Retinal pigment epithelial cell (primary cell): ENCODE data around the gene PI4KB.
"Not testable (repeated sequence)": the region's sequence is repeated elsewhere in the genome, so short reads cannot be mapped to it uniquely, and the experiment has no call there.

Experiments used
- DNase-seq: peaks from one replicate; pipeline ENCODE4 v3.0.0-alpha.2; 2010; ENCODE audit warnings: low read depth
- H3K4me3 ChIP-seq: 2 replicates; pipeline ENCODE4 v1.5.1; 2011; ENCODE audit warnings: mild to moderate bottlenecking, low read length, control low read depth, moderate library complexity
- TF ChIP-seq, protein P1 (sequence below): conservative IDR thresholded peaks from 2 replicates; pipeline ENCODE4 v1.5.1; 2011; ENCODE audit warnings: low read depth, low read length, control low read depth, inconsistent platforms

The PI4KB gene

DNA sequence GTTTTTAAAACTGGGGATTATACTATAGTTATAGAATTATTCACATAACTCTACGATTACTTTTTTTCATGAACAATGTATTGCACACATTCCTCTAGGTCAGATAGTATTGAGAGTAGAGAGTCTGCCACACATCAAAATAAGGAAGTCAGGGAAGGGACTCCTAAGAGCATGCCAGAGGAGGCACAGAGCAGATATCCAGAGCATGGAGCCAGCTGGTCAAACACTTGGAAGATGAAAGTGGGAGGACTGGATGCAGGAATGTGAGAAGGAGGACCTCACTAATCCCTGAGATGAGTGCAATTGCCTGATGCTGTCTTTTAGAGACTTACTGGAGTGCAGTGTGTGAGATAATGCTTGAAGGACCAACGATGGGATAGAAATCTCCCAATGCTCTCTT, 29.5 kb upstream of the PI4KB start:
- TF ChIP-seq, protein P1, sequence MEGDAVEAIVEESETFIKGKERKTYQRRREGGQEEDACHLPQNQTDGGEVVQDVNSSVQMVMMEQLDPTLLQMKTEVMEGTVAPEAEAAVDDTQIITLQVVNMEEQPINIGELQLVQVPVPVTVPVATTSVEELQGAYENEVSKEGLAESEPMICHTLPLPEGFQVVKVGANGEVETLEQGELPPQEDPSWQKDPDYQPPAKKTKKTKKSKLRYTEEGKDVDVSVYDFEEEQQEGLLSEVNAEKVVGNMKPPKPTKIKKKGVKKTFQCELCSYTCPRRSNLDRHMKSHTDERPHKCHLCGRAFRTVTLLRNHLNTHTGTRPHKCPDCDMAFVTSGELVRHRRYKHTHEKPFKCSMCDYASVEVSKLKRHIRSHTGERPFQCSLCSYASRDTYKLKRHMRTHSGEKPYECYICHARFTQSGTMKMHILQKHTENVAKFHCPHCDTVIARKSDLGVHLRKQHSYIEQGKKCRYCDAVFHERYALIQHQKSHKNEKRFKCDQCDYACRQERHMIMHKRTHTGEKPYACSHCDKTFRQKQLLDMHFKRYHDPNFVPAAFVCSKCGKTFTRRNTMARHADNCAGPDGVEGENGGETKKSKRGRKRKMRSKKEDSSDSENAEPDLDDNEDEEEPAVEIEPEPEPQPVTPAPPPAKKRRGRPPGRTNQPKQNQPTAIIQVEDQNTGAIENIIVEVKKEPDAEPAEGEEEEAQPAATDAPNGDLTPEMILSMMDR = no peak
- no peak overlapping the region for H3K4me3 ChIP-seq
- no peak for DNase-seq

DNA sequence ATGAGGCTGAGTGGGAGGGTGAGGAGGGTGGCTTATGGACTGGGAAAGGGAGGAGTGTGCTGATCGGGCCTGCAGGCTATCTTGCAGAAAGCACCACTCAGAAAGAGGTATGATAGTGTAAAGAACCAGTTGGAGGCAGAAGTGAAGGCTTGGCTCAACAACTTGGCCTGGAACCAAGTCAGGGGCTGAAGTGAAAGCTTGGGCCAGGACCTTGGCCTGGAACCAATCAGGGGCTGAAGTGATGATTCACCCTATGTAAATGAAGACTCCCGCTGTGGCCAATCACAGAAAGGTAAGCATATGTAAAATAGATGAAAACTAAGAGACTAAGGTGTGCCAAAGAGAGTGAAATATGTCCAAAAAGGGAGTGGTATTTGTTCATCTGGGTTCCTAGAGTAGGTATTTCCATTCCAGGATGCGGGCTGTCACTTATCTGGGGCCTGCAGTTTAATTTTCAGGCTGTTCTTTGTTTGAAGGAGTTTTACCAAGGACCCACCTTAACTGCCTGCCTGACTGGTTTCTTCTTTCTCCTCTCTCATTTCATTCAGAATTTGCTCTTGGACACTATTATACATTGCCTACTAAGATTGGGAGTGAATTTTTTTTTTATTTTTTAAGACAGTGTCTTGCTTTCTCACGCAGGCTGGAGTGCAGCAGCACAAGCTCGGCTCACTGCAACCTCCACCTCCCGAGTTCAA, 25.0 kb upstream of the PI4KB start:
- H3K4me3 ChIP-seq = no peak overlapping the region
- no peak for DNase-seq
- TF ChIP-seq, protein P1 = no peak

DNA sequence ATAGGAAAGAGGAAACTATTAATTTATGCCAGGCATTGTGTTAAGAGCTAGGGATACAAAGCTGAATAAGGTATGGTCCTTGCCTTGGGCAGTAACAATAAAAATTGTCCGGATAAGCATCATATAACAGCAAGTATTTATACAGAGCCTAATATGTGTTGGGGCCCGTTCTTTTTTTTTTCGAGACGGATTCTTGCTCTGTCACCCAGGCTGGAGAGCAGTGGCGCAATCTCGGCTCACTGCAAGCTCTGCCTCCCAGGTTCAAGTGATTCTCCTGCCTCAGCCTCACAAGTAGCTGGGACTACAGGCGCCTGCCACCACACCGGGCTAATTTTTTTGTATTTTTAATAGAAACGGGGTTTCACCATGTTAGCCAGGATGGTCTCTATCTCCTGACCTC, 23.1 kb upstream of the PI4KB start:
- not testable (repeated sequence) for H3K4me3 ChIP-seq, DNase-seq

DNA sequence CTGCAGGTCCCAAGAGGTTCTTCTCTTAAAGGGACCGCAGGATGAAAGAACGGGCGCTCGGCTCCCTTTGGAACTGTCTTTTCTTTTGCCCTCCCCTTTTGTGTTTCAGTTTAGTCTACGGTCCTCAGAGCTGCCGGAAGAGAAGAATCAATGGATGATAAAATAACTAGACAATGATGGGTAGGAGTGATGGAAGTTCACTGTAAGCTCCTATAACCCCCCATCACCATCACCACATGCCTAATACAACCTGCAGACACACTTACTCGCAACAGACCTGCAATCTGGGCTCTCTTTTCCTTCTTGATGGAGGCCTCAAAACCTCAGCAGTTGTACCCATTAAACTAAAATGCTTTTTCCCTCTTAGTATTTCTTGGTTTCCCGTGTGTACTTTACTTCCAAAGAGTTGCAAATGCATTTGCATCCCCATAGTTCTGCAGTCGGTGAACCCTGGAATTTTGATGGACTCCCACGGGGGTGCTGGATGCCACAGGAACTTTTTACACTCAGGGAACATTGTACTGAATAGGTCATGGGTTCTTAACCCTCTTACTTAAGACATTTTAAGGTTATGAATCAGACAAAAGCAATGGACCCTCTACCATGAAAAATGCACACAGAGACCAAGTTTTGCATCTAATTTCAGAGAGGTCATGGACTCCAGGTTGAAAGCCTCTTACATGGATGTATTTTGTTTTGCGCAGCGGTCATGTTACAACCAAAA, 20.5 kb upstream of the PI4KB start:
- TF ChIP-seq, protein P1 = no peak
- H3K4me3 ChIP-seq = peak overlapping the region; percentile 88
- no peak for DNase-seq

DNA sequence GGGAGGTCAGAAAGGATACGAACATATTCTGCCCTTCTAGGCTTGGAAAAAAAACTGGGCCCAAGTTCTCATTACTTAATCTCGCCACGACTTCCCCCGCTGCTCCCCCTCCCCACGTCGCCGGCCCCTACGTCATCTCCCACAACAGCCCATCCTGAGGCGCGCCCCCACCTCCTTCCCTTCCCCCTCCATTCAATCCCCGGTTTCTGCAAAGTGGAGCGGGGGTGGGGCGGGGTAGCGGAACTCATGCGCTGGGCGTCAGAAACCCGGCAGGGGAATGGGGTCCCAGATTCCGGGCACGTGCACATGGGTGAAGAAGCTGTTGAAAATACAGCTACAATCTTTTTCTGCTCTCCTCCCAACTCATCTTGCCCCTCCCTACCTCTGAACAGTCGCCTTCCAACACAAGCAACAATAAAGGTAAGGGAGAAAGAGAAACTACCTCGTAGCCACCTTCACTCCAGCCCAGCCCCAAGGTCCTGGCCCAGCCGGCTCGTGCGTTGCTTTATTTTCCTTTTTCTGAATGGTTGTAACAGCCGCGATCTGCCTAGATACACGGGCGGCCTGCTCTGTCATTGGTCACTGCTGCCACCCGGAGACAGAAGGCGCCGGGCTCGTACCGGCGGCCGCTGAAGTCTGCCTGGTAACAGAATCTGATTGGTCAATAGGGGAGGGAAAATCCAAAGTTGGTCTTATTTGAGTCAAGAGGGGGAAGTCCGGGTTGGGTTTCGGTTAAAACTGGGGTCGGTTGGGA, 19.7 kb upstream of the PI4KB start, which contains the start of gene RFX5:
Gene RFX5, minus strand, starts transcription at position 484 of the 754 bp plus-strand sequence. CDS start 932 bp downstream, outside the sequence.
- peak; percentile 90 for DNase-seq
- peak within 1 kb of the TSS; percentile 88 for H3K4me3 ChIP-seq
- TF ChIP-seq, protein P1 = no peak

DNA sequence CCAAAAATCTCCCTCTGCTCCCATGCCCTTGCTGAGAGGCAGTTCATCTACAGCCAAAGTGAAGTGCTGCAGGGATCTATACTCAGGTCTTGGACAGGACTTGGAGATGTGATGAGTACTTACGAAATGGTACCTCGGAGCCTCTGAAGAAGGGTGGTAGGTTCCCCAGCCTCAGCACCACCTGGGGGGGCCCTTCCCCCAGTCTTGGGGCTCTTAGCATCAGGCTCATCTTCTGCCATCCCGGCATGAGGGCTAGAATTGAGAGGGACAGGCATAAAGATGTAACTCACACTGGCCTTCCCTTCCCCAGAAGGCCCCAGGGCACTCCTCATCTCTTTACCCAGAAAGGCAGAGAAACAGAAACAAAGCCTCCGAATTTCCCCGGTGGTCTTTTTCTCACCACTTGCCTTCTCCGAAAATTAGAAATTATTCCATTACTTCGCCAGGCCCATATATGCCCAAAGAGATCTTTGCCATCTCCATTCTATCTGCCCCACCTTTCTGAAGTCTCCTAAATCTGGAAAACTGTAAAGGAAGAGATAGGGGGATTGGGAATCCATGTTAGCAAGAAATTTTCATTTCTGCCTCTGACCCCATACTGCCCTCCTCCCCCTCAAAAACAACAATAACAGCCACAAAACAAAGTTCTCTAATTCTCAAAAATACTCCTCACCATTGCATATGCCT, 19.0 kb upstream of the PI4KB start:
- TF ChIP-seq, protein P1 = no peak
- peak overlapping the region; percentile 88 for H3K4me3 ChIP-seq
- no peak for DNase-seq

DNA sequence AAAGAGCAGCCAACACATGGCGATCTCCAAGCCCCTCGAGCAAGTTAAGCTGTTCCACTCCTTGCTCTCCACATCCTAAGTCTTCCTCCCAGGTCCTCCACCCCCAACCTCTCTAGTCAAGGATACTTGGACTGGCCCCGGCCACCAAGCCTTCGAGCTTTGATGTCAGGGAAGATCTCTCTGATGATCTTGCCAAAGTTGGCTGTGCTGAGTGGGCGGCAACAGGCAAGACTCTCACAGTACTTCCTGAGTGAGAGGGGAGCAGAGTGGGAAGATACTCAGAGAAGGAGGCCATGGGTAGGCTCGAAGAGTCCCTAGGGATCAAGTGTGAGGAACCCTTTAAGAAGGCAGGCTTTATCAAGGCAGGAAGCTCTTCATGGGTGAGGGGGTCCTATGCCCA, 17.1 kb upstream of the PI4KB start:
- TF ChIP-seq, protein P1 = no peak
- no peak overlapping the region for H3K4me3 ChIP-seq
- no peak for DNase-seq
